ENCODE data around the gene GGPS1.

GRCh38 chr1:235391874-235392273 is 63.5 kb downstream of the GGPS1 start:
- TF ChIP-seq CTCF (IDR thresholded peaks at IDR 0.05) (no peak), POLR2AphosphoS5 (IDR thresholded peaks at IDR 0.05; ENCODE audit: insufficient read depth in 1 of 2, low read depth in 1 of 2) (no peak)

Measured in vagina (tissue), 2 donors.